Peyer's patch (tissue), 4 donors: ENCODE results near the gene FMN1. TPM values are rescaled to one million over a fixed set of nuclear protein-coding genes. Genes with fewer than 3 reads are reported as not detected.

ENCODE experiments used
- DNase-seq, 3 donors: peaks; one replicate each; pipeline ENCODE4 v3.0.0-alpha.2; 2017 to 2019
- H3K27ac ChIP-seq, 4 donors: fragments of 200-600 bp; sonication (generic); one replicate each; pipeline ENCODE4 v1.5.1; 2016 to 2019
- H3K27me3 ChIP-seq, 2 donors: fragments of 200-600 bp; sonication (generic); one replicate each; pipeline ENCODE4 v1.5.1; 2019
- H3K36me3 ChIP-seq, 3 donors: fragments of 200-600 bp; sonication (generic); one replicate each; pipeline ENCODE4 v1.5.1; 2016 to 2019
- H3K4me1 ChIP-seq, 4 donors: fragments of 200-600 bp; sonication (generic); one replicate each; pipeline ENCODE4 v1.5.1; 2016 to 2019
- H3K4me3 ChIP-seq, 4 donors: fragments of 200-600 bp; sonication (generic); 1 replicate in 3 of 4; 2 replicates in 1 of 4; pipeline ENCODE4 v1.5.1; 2016 to 2019; ENCODE audit warnings: mild to moderate bottlenecking in 1 of 4
- H3K9me3 ChIP-seq, 4 donors: fragments of 200-600 bp; sonication (generic); one replicate each; pipeline ENCODE4 v1.5.1; 2016 to 2019; ENCODE audit warnings: mild to moderate bottlenecking in 1 of 4
- POLR2A ChIP-seq, 2 donors: fragments of 450-650 bp; IDR thresholded peaks; one replicate each; pipeline ENCODE4 v1.5.1; 2017; ENCODE audit warnings: antibody characterized with exemption in 2 of 2, mild to moderate bottlenecking in 2 of 2, moderate library complexity in 2 of 2
- total RNA-seq, 4 donors: library from RNA; depleted of rRNA; stranded (reverse); fragments of >200 nt; gene quantifications; one replicate each; pipeline ENCODE4 v1.1.0, GENCODE V29; 2016
- TF ChIP-seq, protein P1 (sequence below), 6 experiments: fragments of 450-650 bp in 4 of 6; fragments of 200-600 bp in 2 of 6; sonication (generic) in 1 of 6; IDR thresholded peaks; one replicate each; pipeline ENCODE4 v1.5.1; 2017 to 2019; ENCODE audit warnings: antibody characterized with exemption in 6 of 6, mild to moderate bottlenecking in 3 of 6, moderate library complexity in 1 of 6

The FMN1 gene
- total RNA-seq, 4 donors from 2014 or later, result 15.4 to 57.8 (median 29.1) TPM

DNA sequence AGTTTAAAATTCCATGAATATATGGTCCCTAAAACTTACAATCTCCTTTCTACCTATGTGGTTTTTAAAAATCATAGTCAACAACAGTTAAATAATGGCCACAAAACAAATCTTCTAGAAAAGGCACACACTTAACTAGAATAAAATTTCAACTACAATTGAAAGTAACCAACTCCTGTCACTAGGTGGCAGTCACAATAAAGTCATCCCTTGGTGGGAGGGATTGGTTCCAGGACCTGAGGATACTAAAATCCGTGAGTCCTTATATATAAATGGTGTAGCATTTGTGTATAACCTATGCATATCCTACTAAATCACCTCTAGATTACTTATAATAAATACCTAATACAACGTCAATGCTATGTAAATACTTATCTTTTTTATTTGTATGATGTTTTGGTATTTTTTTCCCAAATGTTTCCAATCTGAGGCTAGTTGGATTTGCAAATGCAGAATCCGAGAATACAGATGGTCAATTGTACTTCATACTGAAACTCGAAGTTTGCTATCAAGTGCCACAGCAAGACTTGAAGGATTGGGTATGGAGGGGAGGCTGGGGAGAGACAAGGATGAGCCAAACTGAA is 172.6 kb downstream of the FMN1 start:
- Histone ChIP-seq H3K36me3 (no peaks in the 10 kb centered on the region), H3K27ac (no peak overlapping the region), H3K4me1 (no peaks in the 10 kb centered on the region), H3K27me3 (no peaks in the 10 kb centered on the region), H3K9me3 (no peaks in the 10 kb centered on the region), H3K4me3 (no peak overlapping the region)
- DNase-seq, result no peak
- TF ChIP-seq POLR2A (IDR thresholded peaks at IDR 0.05), result no peak
- TF ChIP-seq, protein P1, sequence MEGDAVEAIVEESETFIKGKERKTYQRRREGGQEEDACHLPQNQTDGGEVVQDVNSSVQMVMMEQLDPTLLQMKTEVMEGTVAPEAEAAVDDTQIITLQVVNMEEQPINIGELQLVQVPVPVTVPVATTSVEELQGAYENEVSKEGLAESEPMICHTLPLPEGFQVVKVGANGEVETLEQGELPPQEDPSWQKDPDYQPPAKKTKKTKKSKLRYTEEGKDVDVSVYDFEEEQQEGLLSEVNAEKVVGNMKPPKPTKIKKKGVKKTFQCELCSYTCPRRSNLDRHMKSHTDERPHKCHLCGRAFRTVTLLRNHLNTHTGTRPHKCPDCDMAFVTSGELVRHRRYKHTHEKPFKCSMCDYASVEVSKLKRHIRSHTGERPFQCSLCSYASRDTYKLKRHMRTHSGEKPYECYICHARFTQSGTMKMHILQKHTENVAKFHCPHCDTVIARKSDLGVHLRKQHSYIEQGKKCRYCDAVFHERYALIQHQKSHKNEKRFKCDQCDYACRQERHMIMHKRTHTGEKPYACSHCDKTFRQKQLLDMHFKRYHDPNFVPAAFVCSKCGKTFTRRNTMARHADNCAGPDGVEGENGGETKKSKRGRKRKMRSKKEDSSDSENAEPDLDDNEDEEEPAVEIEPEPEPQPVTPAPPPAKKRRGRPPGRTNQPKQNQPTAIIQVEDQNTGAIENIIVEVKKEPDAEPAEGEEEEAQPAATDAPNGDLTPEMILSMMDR (IDR thresholded peaks at IDR 0.05), result peak in 4 of 6 experiments; percentile 44 to 70 (median 66)

DNA sequence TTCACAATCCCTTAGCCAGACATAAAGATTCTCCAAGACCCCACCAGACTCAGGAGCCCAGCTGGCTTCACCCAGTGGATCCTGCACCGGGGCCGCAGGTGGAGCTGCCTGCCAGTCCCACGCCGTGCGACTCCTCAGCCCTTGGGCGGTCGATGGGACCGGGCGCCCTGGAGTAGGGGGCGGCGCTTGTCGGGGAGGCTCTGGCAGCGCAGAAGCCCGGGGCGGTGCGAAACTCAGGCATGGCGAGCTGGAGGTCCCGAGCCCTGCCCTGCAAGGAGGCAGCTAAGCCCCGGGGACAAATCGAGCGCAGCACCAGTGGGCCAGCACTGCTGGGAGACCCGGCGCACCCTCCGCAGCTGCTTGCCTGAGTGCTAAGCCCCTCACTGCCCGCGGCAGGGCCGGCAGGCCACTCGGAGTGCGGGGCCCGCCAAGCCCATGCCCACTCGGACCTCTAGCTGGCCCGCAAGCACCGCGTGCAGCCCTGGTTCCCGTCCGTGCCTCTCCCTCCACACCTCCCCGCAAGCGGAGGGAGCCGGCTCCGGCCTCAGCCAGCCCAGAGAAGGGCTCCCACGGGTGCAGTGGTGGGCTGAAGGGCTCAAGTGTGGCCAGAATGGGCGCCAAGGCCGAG is 175.0 kb downstream of the FMN1 start:
- no peak for DNase-seq
- Histone ChIP-seq H3K36me3 (no peaks in the 10 kb centered on the region), H3K4me1 (no peaks in the 10 kb centered on the region), H3K27me3 (no peaks in the 10 kb centered on the region), H3K27ac (no peak overlapping the region), H3K4me3 (no peak overlapping the region), H3K9me3 (no peaks in the 10 kb centered on the region)
- TF ChIP-seq, protein P1 (IDR thresholded peaks at IDR 0.05), result no peak
- no peak for TF ChIP-seq POLR2A (IDR thresholded peaks at IDR 0.05)

DNA sequence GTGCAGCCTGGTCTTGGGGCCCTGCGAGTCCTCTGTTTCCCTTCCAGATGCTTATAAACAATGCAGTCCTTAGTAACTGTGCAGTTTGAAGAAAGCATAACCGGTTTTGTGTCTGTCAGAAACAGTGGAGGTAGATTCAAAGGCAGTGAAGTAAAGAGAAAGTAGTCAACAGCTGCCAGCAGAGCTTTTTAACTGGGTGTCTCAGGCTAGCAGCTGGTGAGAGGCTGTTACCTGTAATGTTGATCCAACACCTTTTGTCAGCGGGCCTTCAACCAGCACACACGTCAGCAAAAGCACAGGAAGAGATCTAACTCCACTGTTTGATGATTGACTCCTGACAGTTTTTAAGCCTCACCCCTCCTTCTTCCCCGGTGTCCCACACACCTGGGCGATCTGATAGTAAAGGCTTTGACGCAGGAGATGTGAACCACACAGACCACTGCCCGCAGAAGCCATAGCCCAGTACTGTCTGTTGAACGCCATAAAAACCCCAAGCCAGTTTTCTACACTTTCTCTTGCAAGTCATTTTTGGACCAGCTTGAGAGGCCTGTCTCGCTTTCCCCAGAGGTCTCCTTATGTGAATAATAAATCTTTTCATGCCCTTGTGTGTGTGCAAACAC is 178.0 kb downstream of the FMN1 start:
- no peak overlapping the region for H3K27ac ChIP-seq
- no peaks in the 10 kb centered on the region for H3K27me3 ChIP-seq
- DNase-seq, result no peak
- H3K9me3 ChIP-seq, result no peaks in the 10 kb centered on the region
- no peaks in the 10 kb centered on the region for H3K4me1 ChIP-seq
- no peak overlapping the region for H3K4me3 ChIP-seq
- no peaks in the 10 kb centered on the region for H3K36me3 ChIP-seq
- TF ChIP-seq, protein P1 (IDR thresholded peaks at IDR 0.05), result no peak
- TF ChIP-seq POLR2A (IDR thresholded peaks at IDR 0.05), result no peak

DNA sequence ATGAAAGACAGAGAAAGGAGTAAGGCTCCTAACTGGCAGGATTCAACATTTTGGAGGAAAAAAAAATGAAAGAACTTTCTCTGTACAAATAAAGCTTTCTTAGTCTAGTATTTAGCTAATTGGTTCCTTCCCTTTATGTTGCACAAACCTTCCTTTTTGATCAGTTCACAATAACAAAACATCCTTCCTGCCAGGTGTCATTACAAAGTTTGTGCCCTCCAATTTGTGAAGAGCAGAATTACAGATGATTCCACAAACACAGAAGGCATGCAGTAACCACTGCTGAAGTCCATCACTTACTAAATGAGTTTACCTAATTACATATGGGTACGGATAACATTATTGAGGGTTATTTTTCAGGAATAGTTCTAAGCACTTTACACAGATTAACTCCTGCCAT is 179.9 kb downstream of the FMN1 start:
- TF ChIP-seq POLR2A (IDR thresholded peaks at IDR 0.05), result no peak
- TF ChIP-seq, protein P1 (IDR thresholded peaks at IDR 0.05), result no peak
- H3K9me3 ChIP-seq, result no peaks in the 10 kb centered on the region
- H3K27ac ChIP-seq, result no peak overlapping the region
- H3K4me3 ChIP-seq, result no peak overlapping the region
- H3K36me3 ChIP-seq, result no peaks in the 10 kb centered on the region
- no peaks in the 10 kb centered on the region for H3K27me3 ChIP-seq
- no peak for DNase-seq
- no peaks in the 10 kb centered on the region for H3K4me1 ChIP-seq

DNA sequence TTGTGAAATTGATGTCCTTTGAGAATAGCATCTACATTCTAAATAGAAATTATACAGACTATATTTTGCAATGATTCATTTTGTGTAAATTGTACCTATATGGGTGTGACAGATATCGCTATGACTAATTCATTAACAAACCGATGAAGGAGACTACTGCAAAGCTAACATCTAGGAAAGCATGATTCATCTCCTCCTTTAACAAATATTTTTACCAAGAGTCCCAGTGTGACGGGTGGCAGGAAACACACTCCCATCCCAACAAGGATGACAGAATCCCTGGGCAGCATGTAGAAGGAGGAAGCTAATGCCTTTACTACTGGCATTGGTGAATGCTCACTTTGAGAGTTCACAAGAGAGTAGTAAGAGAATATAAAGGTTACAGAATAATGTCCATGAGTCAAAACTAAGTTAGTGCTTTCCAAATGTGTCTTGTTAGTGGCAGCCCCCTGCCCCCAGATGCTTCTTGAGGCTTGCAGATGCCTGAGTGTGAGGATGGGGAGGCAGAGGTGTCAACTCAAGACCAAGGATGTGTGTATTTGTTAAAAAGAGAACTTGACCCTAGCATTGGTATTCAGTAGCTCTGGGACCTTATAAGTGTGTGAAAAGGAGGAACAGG is 180.6 kb downstream of the FMN1 start:
- TF ChIP-seq, protein P1 (IDR thresholded peaks at IDR 0.05), result no peak
- no peak for TF ChIP-seq POLR2A (IDR thresholded peaks at IDR 0.05)
- H3K4me1 ChIP-seq, result no peaks in the 10 kb centered on the region
- H3K27ac ChIP-seq, result no peak overlapping the region
- no peaks in the 10 kb centered on the region for H3K27me3 ChIP-seq
- H3K9me3 ChIP-seq, result no peaks in the 10 kb centered on the region
- no peak for DNase-seq
- H3K4me3 ChIP-seq, result no peak overlapping the region
- no peaks in the 10 kb centered on the region for H3K36me3 ChIP-seq
